ENCODE data around the gene KIF16B.

The KIF16B gene

DNA sequence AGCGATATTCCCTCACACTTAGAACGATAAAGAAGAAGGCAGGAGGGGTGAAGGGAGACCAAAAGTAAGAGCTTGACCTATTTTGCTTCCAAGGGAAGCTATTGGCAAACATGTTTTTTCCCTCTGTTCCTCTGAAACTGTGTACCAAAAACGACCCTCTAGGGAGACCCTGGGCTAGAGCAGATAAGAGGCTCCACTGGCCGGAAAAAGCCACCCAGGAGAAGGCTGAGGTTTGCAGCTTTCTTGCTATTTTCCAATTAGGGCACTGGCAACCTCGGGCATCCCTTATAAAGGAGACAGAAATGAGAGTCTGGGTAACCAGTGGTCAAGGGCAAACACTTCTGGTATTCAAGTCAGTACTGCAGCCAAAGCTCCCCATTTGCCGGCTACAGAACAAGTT is 168.0 kb downstream of the KIF16B start:
- TF ChIP-seq CTCF (conservative IDR thresholded peaks at IDR 0.05) = no peak

DNA sequence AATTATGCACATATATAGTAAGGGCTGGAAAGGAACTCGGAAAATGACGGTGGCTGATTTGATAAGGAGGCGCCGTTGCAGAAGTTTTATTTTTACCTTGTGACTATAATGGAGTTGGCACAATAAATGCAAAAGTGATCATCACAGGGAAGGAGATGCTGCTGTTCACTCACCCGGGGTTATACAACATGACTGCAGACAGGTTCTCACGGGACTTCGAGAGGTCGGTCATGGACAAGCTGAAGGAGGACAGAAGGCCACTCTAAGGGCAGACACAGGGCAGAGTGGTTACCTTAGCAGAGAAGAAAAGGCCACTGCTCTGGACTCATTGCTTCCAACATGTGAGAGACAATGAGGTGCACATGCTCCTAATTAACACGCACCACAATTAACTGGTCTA is 168.6 kb downstream of the KIF16B start:
- TF ChIP-seq CTCF (conservative IDR thresholded peaks at IDR 0.05) = no peak
- no peak overlapping the region for H3K27ac ChIP-seq

More for the DNA sequence above, 168.0 kb downstream of the KIF16B start:
- H3K27ac ChIP-seq = no peak overlapping the region

DNA sequence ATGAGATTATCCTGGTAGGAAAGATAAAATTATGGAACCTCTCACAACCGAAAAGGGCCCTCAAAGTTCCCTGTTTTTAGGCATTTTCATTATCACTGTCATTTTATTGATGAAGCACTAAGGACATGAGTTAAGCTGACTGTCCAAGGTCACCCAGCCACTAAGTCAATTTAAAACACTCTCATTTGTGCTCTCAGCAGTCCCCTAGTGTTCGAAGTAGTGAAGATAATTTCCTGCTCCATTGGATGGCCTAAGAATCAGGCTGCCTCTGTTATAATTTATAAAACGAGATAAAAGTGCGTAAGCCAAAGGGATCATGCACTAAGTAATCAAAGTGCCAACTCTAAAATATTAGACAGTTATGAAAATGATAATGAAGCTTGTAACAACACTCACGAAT is 169.1 kb downstream of the KIF16B start:
- TF ChIP-seq CTCF (conservative IDR thresholded peaks at IDR 0.05) = no peak
- H3K27ac ChIP-seq = no peak overlapping the region

DNA sequence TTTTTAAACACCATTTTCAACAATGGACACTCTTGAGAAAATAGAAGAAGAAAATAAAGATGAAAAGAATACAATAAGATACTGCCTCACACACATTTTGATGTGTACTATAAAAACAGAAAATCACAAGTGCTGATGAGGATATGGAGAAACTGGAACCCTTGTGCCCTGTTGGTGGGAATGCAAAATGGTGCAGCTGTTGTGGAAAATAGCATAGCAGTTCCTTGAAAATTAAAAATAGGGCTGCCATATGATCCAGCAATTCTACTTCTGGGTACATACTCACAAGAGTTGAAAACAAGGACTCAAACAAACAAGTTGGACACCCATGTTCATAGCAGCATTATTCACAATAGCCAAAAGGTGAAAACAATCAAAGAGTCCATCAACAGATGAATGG is 173.0 kb downstream of the KIF16B start:
- H3K27ac ChIP-seq = no peak overlapping the region
- TF ChIP-seq CTCF (conservative IDR thresholded peaks at IDR 0.05) = no peak

GRCh38 chr20:16399801-16400200 is 173.4 kb downstream of the KIF16B start:
- H3K27ac ChIP-seq = no peak overlapping the region
- no peak for TF ChIP-seq CTCF (conservative IDR thresholded peaks at IDR 0.05)

- TF ChIP-seq CTCF (conservative IDR thresholded peaks at IDR 0.05) = no peak
These were observed 176.2 kb downstream of the KIF16B start for GRCh38 chr20:16397086-16397485.

DNA sequence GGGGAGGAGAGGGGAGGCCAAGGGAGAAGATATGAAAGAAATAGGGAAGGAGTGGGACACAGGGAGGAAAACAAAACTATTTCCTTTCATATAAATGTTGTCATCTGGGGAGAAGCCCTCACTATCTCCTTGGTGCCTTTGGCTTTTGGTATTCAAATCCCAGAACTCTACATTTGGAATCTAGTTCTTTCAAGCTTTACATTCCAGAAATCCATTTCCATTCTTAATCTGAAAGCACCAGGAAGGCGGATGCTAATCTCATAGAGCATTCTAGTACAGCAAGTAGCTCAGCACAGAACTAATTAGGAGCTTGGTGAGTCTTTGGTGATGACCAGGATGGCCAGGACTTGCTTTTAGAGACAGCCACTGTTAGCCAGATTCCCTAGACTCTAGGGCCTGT is 177.9 kb downstream of the KIF16B start:
- TF ChIP-seq CTCF (conservative IDR thresholded peaks at IDR 0.05) = no peak
- no peak overlapping the region for H3K27ac ChIP-seq

More at GRCh38 chr20:16397086-16397485, 176.2 kb downstream of the KIF16B start:
- peak overlapping the region; percentile 51 for H3K27ac ChIP-seq

- no peak overlapping the region for H3K27ac ChIP-seq
- no peak for TF ChIP-seq CTCF (conservative IDR thresholded peaks at IDR 0.05)
These were observed 178.5 kb downstream of the KIF16B start for GRCh38 chr20:16394784-16395183.
